CD14-positive monocyte (primary cell): Measurements from ENCODE around the gene GABRG3. TPM values are rescaled to one million over a fixed set of nuclear protein-coding genes. Genes with fewer than 3 reads are reported as not detected.

Experiments
- DNase-seq, 3 donors: peaks; one replicate each; pipeline ENCODE4 v3.0.0-alpha.2; 2011 to 2022
- H2AFZ ChIP-seq: 2 replicates; pipeline ENCODE4 v1.6.0; 2012; ENCODE audit warnings: mild to moderate bottlenecking, low read depth, low read length, inconsistent platforms; ENCODE audit not compliant: insufficient read depth, poor library complexity, severe bottlenecking
- H3K27ac ChIP-seq, 2 donors: 1 replicate in 1 of 2; 2 replicates in 1 of 2; pipeline ENCODE4 v1.5.1; 2012 to 2013; ENCODE audit warnings: low read length in 2 of 2, control low read depth in 1 of 2, inconsistent platforms in 1 of 2, low read depth in 1 of 2, mild to moderate bottlenecking in 1 of 2
- H3K27me3 ChIP-seq, 2 donors: one replicate each; pipeline versions ENCODE4 v1.6.0 to v1.6.1; 2011 to 2013; ENCODE audit warnings: low read length in 2 of 2; ENCODE audit not compliant: control insufficient read depth in 2 of 2, insufficient read depth in 2 of 2
- H3K36me3 ChIP-seq, 2 donors: replicated peaks in 1 of 2; 1 replicate in 1 of 2; 2 replicates in 1 of 2; pipeline versions ENCODE4 v1.5.1 to v1.6.1; 2012 to 2013; ENCODE audit warnings: low read length in 2 of 2, control low read depth in 1 of 2, inconsistent platforms in 1 of 2, mild to moderate bottlenecking in 1 of 2; ENCODE audit not compliant: insufficient read depth in 2 of 2, control insufficient read depth in 1 of 2
- H3K4me1 ChIP-seq, 2 donors: 1 replicate in 1 of 2; 2 replicates in 1 of 2; pipeline versions ENCODE4 v1.5.1 to v1.6.1; 2012 to 2013; ENCODE audit warnings: low read length in 2 of 2, control low read depth in 1 of 2, inconsistent platforms in 1 of 2, mild to moderate bottlenecking in 1 of 2, moderate library complexity in 1 of 2; ENCODE audit not compliant: insufficient read depth in 2 of 2, control insufficient read depth in 1 of 2
- H3K4me2 ChIP-seq: replicated peaks from 2 replicates; pipeline ENCODE3; 2012; ENCODE audit warnings: low read length, moderate library complexity, mild to moderate bottlenecking; ENCODE audit not compliant: poor library complexity, severe bottlenecking; ENCODE audit errors: extremely low read depth
- H3K4me3 ChIP-seq, 3 experiments: fragments of 200-600 bp in 1 of 3; sonication (generic) in 1 of 3; replicated peaks in 1 of 3; 1 replicate in 2 of 3; 2 replicates in 1 of 3; pipeline ENCODE4 v1.5.1; 2011 to 2013; ENCODE audit warnings: low read length in 3 of 3, mild to moderate bottlenecking in 3 of 3, control low read depth in 2 of 3, low read depth in 2 of 3, inconsistent platforms in 1 of 3, moderate library complexity in 1 of 3
- H3K79me2 ChIP-seq: 2 replicates; pipeline ENCODE4 v1.6.0; 2012; ENCODE audit warnings: mild to moderate bottlenecking, control low read depth, inconsistent platforms, low read length, moderate library complexity; ENCODE audit not compliant: insufficient read depth
- H3K9ac ChIP-seq: 2 replicates; pipeline ENCODE4 v1.6.0; 2017; ENCODE audit warnings: low read length, mild to moderate bottlenecking; ENCODE audit not compliant: insufficient read depth, poor library complexity, severe bottlenecking
- H3K9me3 ChIP-seq, 2 donors: replicated peaks in 1 of 2; 1 replicate in 1 of 2; 2 replicates in 1 of 2; pipeline versions ENCODE4 v1.5.1 to v1.6.1; 2012 to 2013; ENCODE audit warnings: low read length in 2 of 2, control low read depth in 1 of 2; ENCODE audit not compliant: control insufficient read depth in 1 of 2, insufficient read depth in 1 of 2
- H4K20me1 ChIP-seq: 2 replicates; pipeline ENCODE4 v1.6.0; 2012; ENCODE audit warnings: mild to moderate bottlenecking, low read length, control low read depth, moderate library complexity; ENCODE audit not compliant: insufficient read depth
- H3K27ac Mint-ChIP-seq, 7 donors: one replicate each; pipeline ENCODE4 v1.8.0; 2020; ENCODE audit warnings: mild to moderate bottlenecking in 7 of 7, mixed read lengths in 7 of 7, moderate library complexity in 6 of 7, inconsistent platforms in 2 of 7
- H3K27me3 Mint-ChIP-seq, 3 donors: one replicate each; pipeline ENCODE4 v1.8.0; 2021 to 2022; ENCODE audit warnings: low read depth in 3 of 3, mild to moderate bottlenecking in 3 of 3, mixed read lengths in 3 of 3, moderate library complexity in 3 of 3, inconsistent platforms in 1 of 3
- H3K36me3 Mint-ChIP-seq, 2 donors: one replicate each; pipeline ENCODE4 v1.8.0; 2020; ENCODE audit warnings: mixed read lengths in 2 of 2, inconsistent platforms in 1 of 2, mild to moderate bottlenecking in 1 of 2
- H3K4me1 Mint-ChIP-seq: one replicate; pipeline ENCODE4 v1.8.0; 2020; ENCODE audit warnings: mild to moderate bottlenecking, mixed read lengths
- H3K4me3 Mint-ChIP-seq, 2 donors: one replicate each; pipeline ENCODE4 v1.8.0; 2020; ENCODE audit warnings: mild to moderate bottlenecking in 2 of 2, mixed read lengths in 2 of 2, moderate library complexity in 1 of 2
- H3K9me3 Mint-ChIP-seq, 7 donors: one replicate each; pipeline ENCODE4 v1.8.0; 2020 to 2022; ENCODE audit warnings: mixed read lengths in 7 of 7, mild to moderate bottlenecking in 6 of 7, moderate library complexity in 6 of 7, inconsistent platforms in 2 of 7
- CTCF ChIP-seq: fragments of 200-600 bp; IDR thresholded peaks from one replicate; pipeline ENCODE4 v1.8.0; 2022; ENCODE audit warnings: antibody characterized with exemption, mild to moderate bottlenecking
- WGBS: methylation state at CpG from one replicate; pipeline ENCODE4 v1.1.5; 2013; ENCODE audit warnings: missing lambda C conversion rate; ENCODE audit not compliant: insufficient coverage; 5-methylcytosine and 5-hydroxymethylcytosine counted together
- intact Hi-C, 2 donors: fragments of 100-400 bp; cut with micrococcal nuclease; formaldehyde crosslinking; loops; one replicate each; pipeline versions ENCODE4 v1.15.0 to v1.15.1; 2023
- polyA plus RNA-seq, 3 donors: library from polyadenylated mRNA; depleted of rRNA in 1 of 3; unstranded in 2 of 3; stranded (reverse) in 1 of 3; fragments of 300-500 nt in 2 of 3; fragments of >200 nt in 1 of 3; fragmentation: Illumina TruSeq in 2 of 3; gene quantifications; 1 replicate in 2 of 3; 2 replicates in 1 of 3; pipeline ENCODE4 v1.2.3, GENCODE V29; 2012 to 2021

The GABRG3 gene
- polyA plus RNA-seq, 3 donors = not detected

- Mint-ChIP-seq H3K4me1 (no peaks in the 10 kb centered on the region), H3K27ac (no peak overlapping the region), H3K4me3 (no peak overlapping the region), H3K36me3 (no peaks in the 10 kb centered on the region), H3K9me3 (peaks cover 1 to 37% (median 9%) of the 10 kb centered on the region in 7 donors), H3K27me3 (no peaks in the 10 kb centered on the region)
- H3K27ac ChIP-seq = no peak overlapping the region
- H2AFZ ChIP-seq = no peak overlapping the region
- H3K9ac ChIP-seq = no peak overlapping the region
- H3K27me3 ChIP-seq = no peaks in the 10 kb centered on the region
- DNase-seq = no peak
- TF ChIP-seq CTCF = no peak
- no peaks in the 10 kb centered on the region for H3K36me3 ChIP-seq
- H3K4me3 ChIP-seq = no peak overlapping the region
- WGBS = 81% methylated on average over 2 of the region's 4 CpGs
- H3K9me3 ChIP-seq = peaks cover 17 to 30% of the 10 kb centered on the region in 2 donors
- no peak overlapping the region for H3K4me2 ChIP-seq
- no peaks in the 10 kb centered on the region for H4K20me1 ChIP-seq
- intact Hi-C loops = no loop called here
- H3K4me1 ChIP-seq = no peaks in the 10 kb centered on the region
- no peaks in the 10 kb centered on the region for H3K79me2 ChIP-seq
Observed at GRCh38 chr15:27124287-27124871, 153.4 kb downstream of the GABRG3 start.

DNA sequence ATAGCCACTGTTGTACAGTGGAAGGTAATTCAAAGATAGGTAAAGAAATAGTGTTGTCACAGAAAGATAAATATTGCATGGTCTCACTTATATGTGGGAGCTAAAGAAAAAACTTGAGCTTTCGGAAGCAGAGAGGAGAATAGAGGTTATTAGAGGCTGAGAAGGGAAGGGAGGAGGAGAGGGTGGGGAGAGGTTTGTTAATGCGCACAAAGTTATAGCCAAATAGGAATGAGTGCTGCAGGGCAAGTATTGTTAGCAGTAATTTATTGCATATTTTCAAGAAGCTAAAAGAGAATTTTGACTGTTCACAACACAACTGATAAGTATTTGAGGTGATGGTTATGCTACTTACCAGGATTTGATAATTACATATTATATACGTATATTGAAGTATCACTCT, 154.2 kb downstream of the GABRG3 start:
- Mint-ChIP-seq H3K4me3 (no peak overlapping the region), H3K9me3 (peaks cover under 1 to 35% (median 9%) of the 10 kb centered on the region in 7 donors)
- WGBS = 96% methylated on average over 2 of the region's 3 CpGs

More for the DNA sequence above, 154.2 kb downstream of the GABRG3 start:
- H3K79me2 ChIP-seq = no peaks in the 10 kb centered on the region
- no peak overlapping the region for H3K9ac ChIP-seq
- H4K20me1 ChIP-seq = no peaks in the 10 kb centered on the region
- H3K27ac Mint-ChIP-seq = no peak overlapping the region
- no peaks in the 10 kb centered on the region for H3K4me1 Mint-ChIP-seq
- peaks cover 15 to 30% of the 10 kb centered on the region in 2 donors for H3K9me3 ChIP-seq
- no peak overlapping the region for H2AFZ ChIP-seq
- no peak overlapping the region for H3K4me2 ChIP-seq
- H3K27me3 Mint-ChIP-seq = no peaks in the 10 kb centered on the region
- no peak for DNase-seq
- no peak overlapping the region for H3K27ac ChIP-seq
- no peak overlapping the region for H3K4me3 ChIP-seq
- no peak for TF ChIP-seq CTCF
- no peaks in the 10 kb centered on the region for H3K27me3 ChIP-seq
- intact Hi-C loops = no loop called here
- H3K36me3 Mint-ChIP-seq = no peaks in the 10 kb centered on the region
- no peaks in the 10 kb centered on the region for H3K4me1 ChIP-seq
- H3K36me3 ChIP-seq = no peaks in the 10 kb centered on the region
